IMR-90 (cell line): ENCODE measurements around the gene PHOSPHO1. TPM values are rescaled to one million over a fixed set of nuclear protein-coding genes. Genes with fewer than 3 reads are reported as not detected.

ENCODE experiments used
- ATAC-seq: fragments of 200-7000 bp; cut with Tn5 transposase; 2 replicates; pipeline ENCODE4 v1.9.1; 2020; ENCODE audit warnings: low read depth, mild to moderate bottlenecking, moderate library complexity
- BruUV-seq: library from RNA; stranded (reverse); fragments of 400-500 nt; replicated peaks from 2 replicates; lab custom pipeline; 2021; lab: Mats Ljungman, UMichigan
- CTCF ChIA-PET: fragments of 300-600 bp; formaldehyde crosslinking; extraction: SDS; loops from one replicate; lab custom pipeline; 2021; ENCODE audit warnings: antibody characterized with exemption; lab: Yijun Ruan, JAX
- POLR2A ChIA-PET: fragments of 300-600 bp; sonication (Branson Sonifier 250); formaldehyde crosslinking; loops from one replicate; lab custom pipeline; 2022; ENCODE audit warnings: antibody characterized with exemption; ENCODE audit not compliant: unreplicated experiment; lab: Charles Lee
- DNase-seq: peaks from one replicate; pipeline ENCODE4 v3.0.0; 2013
- H2AFZ ChIP-seq: replicated peaks from 2 replicates; pipeline ENCODE3; 2013; ENCODE audit warnings: low read length, mild to moderate bottlenecking; ENCODE audit not compliant: poor library complexity
- H2AK5ac ChIP-seq: 2 replicates; pipeline ENCODE4 v1.6.1; 2013; ENCODE audit warnings: low read depth, low read length, inconsistent platforms
- H2AK9ac ChIP-seq: replicated peaks from 2 replicates; pipeline ENCODE3; 2013; ENCODE audit warnings: mild to moderate bottlenecking, low read depth, low read length, moderate library complexity; ENCODE audit not compliant: poor library complexity
- H2BK120ac ChIP-seq: 2 replicates; pipeline ENCODE4 v1.6.1; 2013; ENCODE audit warnings: low read depth, low read length, inconsistent platforms
- H2BK15ac ChIP-seq: 3 replicates; pipeline ENCODE4 v1.6.1; 2013; ENCODE audit warnings: low read depth, low read length, inconsistent platforms
- H2BK20ac ChIP-seq: 2 replicates; pipeline ENCODE4 v1.6.1; 2013; ENCODE audit warnings: low read depth, mild to moderate bottlenecking, inconsistent platforms, low read length, moderate library complexity
- H2BK5ac ChIP-seq: 2 replicates; pipeline ENCODE4 v1.6.1; 2013; ENCODE audit warnings: mild to moderate bottlenecking, low read depth, low read length, inconsistent platforms; ENCODE audit not compliant: poor library complexity, severe bottlenecking
- H3K14ac ChIP-seq: replicated peaks from 2 replicates; pipeline ENCODE4 v1.6.1; 2013; ENCODE audit warnings: low read depth, low read length, inconsistent platforms
- H3K18ac ChIP-seq: 2 replicates; pipeline ENCODE4 v1.6.1; 2013; ENCODE audit warnings: low read depth, low read length, control low read depth
- H3K23ac ChIP-seq: 2 replicates; pipeline ENCODE4 v1.6.1; 2013; ENCODE audit warnings: low read depth, low read length, inconsistent platforms
- H3K27ac ChIP-seq: 2 replicates; pipeline ENCODE4 v1.5.1; 2013; ENCODE audit warnings: mild to moderate bottlenecking, control low read depth, low read length; ENCODE audit not compliant: insufficient read depth
- H3K27me3 ChIP-seq: 2 replicates; pipeline ENCODE4 v1.6.1; 2013; ENCODE audit warnings: low read length; ENCODE audit not compliant: control insufficient read depth, insufficient read depth
- H3K36me3 ChIP-seq: 2 replicates; pipeline ENCODE4 v1.6.1; 2013; ENCODE audit warnings: low read length, mixed read lengths; ENCODE audit not compliant: control insufficient read depth, insufficient read depth
- H3K4ac ChIP-seq: 2 replicates; pipeline ENCODE4 v1.6.1; 2013; ENCODE audit warnings: low read depth, low read length, inconsistent platforms
- H3K4me1 ChIP-seq: 2 replicates; pipeline ENCODE4 v1.6.1; 2013; ENCODE audit warnings: low read length, mixed read lengths; ENCODE audit not compliant: control insufficient read depth, insufficient read depth
- H3K4me2 ChIP-seq: 2 replicates; pipeline ENCODE4 v1.6.1; 2013; ENCODE audit warnings: low read depth, mild to moderate bottlenecking, control low read depth, low read length, moderate library complexity
- H3K4me3 ChIP-seq: 2 replicates; pipeline ENCODE4 v1.5.1; 2013; ENCODE audit warnings: low read depth, mild to moderate bottlenecking, control low read depth, low read length, moderate library complexity; ENCODE audit not compliant: insufficient read depth
- H3K56ac ChIP-seq: 2 replicates; pipeline ENCODE4 v1.6.1; 2013; ENCODE audit warnings: low read length, inconsistent platforms; ENCODE audit not compliant: insufficient read depth; ENCODE audit errors: extremely low read depth
- H3K79me1 ChIP-seq, 2 experiments: 2 replicates each; pipeline ENCODE4 v1.6.1; 2013; ENCODE audit warnings: low read length in 2 of 2, inconsistent platforms in 1 of 2, low read depth in 1 of 2
- H3K9ac ChIP-seq: 2 replicates; pipeline ENCODE4 v1.6.1; 2013; ENCODE audit warnings: low read depth, low read length, control low read depth
- H3K9me1 ChIP-seq: 2 replicates; pipeline ENCODE4 v1.6.1; 2013; ENCODE audit warnings: low read length, inconsistent platforms; ENCODE audit not compliant: insufficient read depth
- H3K9me3 ChIP-seq: 2 replicates; pipeline ENCODE4 v1.6.1; 2013; ENCODE audit warnings: low read length; ENCODE audit not compliant: control insufficient read depth, insufficient read depth
- H4K20me1 ChIP-seq: 2 replicates; pipeline ENCODE4 v1.6.1; 2013; ENCODE audit warnings: low read length, inconsistent platforms; ENCODE audit not compliant: insufficient read depth
- H4K5ac ChIP-seq: 2 replicates; pipeline ENCODE4 v1.6.1; 2013; ENCODE audit warnings: mild to moderate bottlenecking, low read depth, low read length, control low read depth
- H4K8ac ChIP-seq, 2 experiments: 2 replicates each; pipeline ENCODE4 v1.6.1; 2013; ENCODE audit warnings: low read depth in 2 of 2, low read length in 2 of 2, control low read depth in 1 of 2, inconsistent platforms in 1 of 2
- H4K91ac ChIP-seq: 2 replicates; pipeline ENCODE4 v1.6.1; 2013; ENCODE audit warnings: low read depth, low read length, inconsistent platforms; ENCODE audit not compliant: insufficient read depth
- BHLHE40 ChIP-seq: fragments of 150-350 bp; IDR thresholded peaks from 2 replicates; pipeline ENCODE4 v1.6.1; 2016; ENCODE audit warnings: mild to moderate bottlenecking, low read depth, low read length
- CHD1 ChIP-seq: IDR thresholded peaks from 2 replicates; pipeline ENCODE4 v1.6.1; 2012; ENCODE audit warnings: low read depth, low read length, improper control_type of control experiment
- CTCF ChIP-seq: conservative IDR thresholded peaks from 2 replicates; pipeline ENCODE4 v1.5.1; 2012; ENCODE audit warnings: mild to moderate bottlenecking, low read depth, low read length, improper control_type of control experiment
- ELK1 ChIP-seq: fragments of 150-350 bp; IDR thresholded peaks from 2 replicates; pipeline ENCODE4 v1.6.1; 2016; ENCODE audit warnings: low read depth, mild to moderate bottlenecking, low read length, moderate library complexity, borderline replicate concordance
- FOS ChIP-seq: fragments of 150-350 bp; IDR thresholded peaks from 2 replicates; pipeline ENCODE4 v1.6.1; 2016; ENCODE audit warnings: low read depth, low read length
- MAZ ChIP-seq: IDR thresholded peaks from 2 replicates; pipeline ENCODE4 v1.6.1; 2012; ENCODE audit warnings: low read depth, mild to moderate bottlenecking, low read length, improper control_type of control experiment, moderate library complexity, borderline replicate concordance
- POLR2A ChIP-seq: IDR thresholded peaks from 2 replicates; pipeline ENCODE4 v1.6.1; 2012; ENCODE audit warnings: mild to moderate bottlenecking, low read depth, low read length
- RCOR1 ChIP-seq: IDR thresholded peaks from 2 replicates; pipeline ENCODE4 v1.6.1; 2012; ENCODE audit warnings: mild to moderate bottlenecking, low read length, improper control_type of control experiment; ENCODE audit not compliant: insufficient replicate concordance
- RFX5 ChIP-seq: IDR thresholded peaks from 2 replicates; pipeline ENCODE4 v1.8.0; 2012; ENCODE audit warnings: low read depth, mild to moderate bottlenecking, low read length, moderate library complexity
- WGBS, 2 experiments: methylation state at CpG; one replicate each; pipeline versions ENCODE4 v1.1.5 to v1.1.7; 2013; ENCODE audit warnings: missing lambda C conversion rate in 2 of 2; ENCODE audit not compliant: insufficient read length in 1 of 2; ENCODE audit errors: extremely low coverage in 2 of 2; 5-methylcytosine and 5-hydroxymethylcytosine counted together
- dilution Hi-C: fragments of 300-500 bp; cut with HindIII; formaldehyde crosslinking; loops from one replicate; pipeline ENCODE4 v1.14.3; 2018; ENCODE audit warnings: low sequenced_read_pairs; ENCODE audit not compliant: unreplicated experiment
- in situ Hi-C: fragments of 300-500 bp; cut with MboI; formaldehyde crosslinking; loops from 3 replicates; pipeline ENCODE4 v1.14.3; 2019; ENCODE audit warnings: low sequenced_read_pairs, inconsistent platforms, mixed read lengths
- intact Hi-C: fragments of 100-400 bp; cut with micrococcal nuclease; formaldehyde crosslinking; loops from 2 replicates; pipeline ENCODE4 v1.10.0; 2022
- polyA plus RNA-seq, 3 experiments: library from polyadenylated mRNA; depleted of rRNA; stranded (reverse); fragments of >200 nt; gene quantifications; 2 replicates each; pipeline ENCODE4 v1.2.3, GENCODE V29; 2012; ENCODE audit warnings: low replicate concordance in 1 of 3
- total RNA-seq: library from RNA; depleted of rRNA; stranded (reverse); fragments of >200 nt; gene quantifications from 2 replicates; pipeline ENCODE4 v1.2.3, GENCODE V29; 2012

The PHOSPHO1 gene
- total and polyA plus RNA-seq, 2 of the 4 experiments (the other 2 are of a cell fraction): under 0.01 to 0.48 TPM

- Histone ChIP-seq H4K20me1 (no peaks in the 10 kb centered on the region), H2BK20ac (no peak overlapping the region), H2BK15ac (no peak overlapping the region), H3K27ac (no peak overlapping the region), H2BK120ac (no peak overlapping the region), H4K8ac (no peak overlapping the region), H3K9me3 (no peaks in the 10 kb centered on the region), H3K27me3 (peaks cover 17% of the 10 kb centered on the region), H3K36me3 (no peaks in the 10 kb centered on the region), H3K9me1 (no peaks in the 10 kb centered on the region), H2BK5ac (no peak overlapping the region), H3K23ac (no peak overlapping the region), H3K56ac (no peak overlapping the region), H4K91ac (no peak overlapping the region), H3K18ac (no peak overlapping the region), H4K5ac (no peak overlapping the region), H2AK9ac (no peak overlapping the region), H3K9ac (no peak overlapping the region), H3K4me2 (no peak overlapping the region), H3K4me1 (no peaks in the 10 kb centered on the region), H3K4ac (no peak overlapping the region), H2AK5ac (no peak overlapping the region), H2AFZ (no peak overlapping the region), H3K4me3 (no peak overlapping the region), H3K14ac (no peak overlapping the region), H3K79me1 (no peaks in the 10 kb centered on the region)
- no TSS peak for BruUV-seq
- dilution Hi-C loops: no loop called here
- CTCF ChIA-PET: no interaction called here
- in situ Hi-C loops: no loop called here
- WGBS, 2 experiments: 94% methylated on average over 3 of the region's 12 CpGs; no CpG with 5 or more reads in 1 of the 2 experiments
- intact Hi-C loops: no loop called here
- no peak for TF ChIP-seq FOS
- TF ChIP-seq RFX5: no peak
- TF ChIP-seq ELK1: no peak
- no peak for TF ChIP-seq CTCF
- TF ChIP-seq POLR2A: no peak
- TF ChIP-seq CHD1: no peak
- no peak for TF ChIP-seq RCOR1
- no peak for TF ChIP-seq BHLHE40
- no peak for TF ChIP-seq MAZ
- DNase-seq: no peak
- no peak for ATAC-seq
- POLR2A ChIA-PET: no interaction called here
These were observed 19.4 kb upstream of the PHOSPHO1 start for GRCh38 chr17:49249890-49250522.
